IMR-90 (cell line): ENCODE results near the gene MRFAP1L1. TPM values are rescaled to one million over a fixed set of nuclear protein-coding genes. Genes with fewer than 3 reads are reported as not detected.

Source experiments
- ATAC-seq: fragments of 200-7000 bp; cut with Tn5 transposase; 2 replicates; pipeline ENCODE4 v1.9.1; 2020; ENCODE audit warnings: low read depth, mild to moderate bottlenecking, moderate library complexity
- BruUV-seq: library from RNA; stranded (reverse); fragments of 400-500 nt; replicated peaks from 2 replicates; lab custom pipeline; 2021; lab: Mats Ljungman, UMichigan
- CTCF ChIA-PET: fragments of 300-600 bp; formaldehyde crosslinking; extraction: SDS; loops from one replicate; lab custom pipeline; 2021; ENCODE audit warnings: antibody characterized with exemption; lab: Yijun Ruan, JAX
- POLR2A ChIA-PET: fragments of 300-600 bp; sonication (Branson Sonifier 250); formaldehyde crosslinking; loops from one replicate; lab custom pipeline; 2022; ENCODE audit warnings: antibody characterized with exemption; ENCODE audit not compliant: unreplicated experiment; lab: Charles Lee
- DNase-seq: peaks from one replicate; pipeline ENCODE4 v3.0.0; 2013
- H2AFZ ChIP-seq: replicated peaks from 2 replicates; pipeline ENCODE3; 2013; ENCODE audit warnings: low read length, mild to moderate bottlenecking; ENCODE audit not compliant: poor library complexity
- H2AK5ac ChIP-seq: 2 replicates; pipeline ENCODE4 v1.6.1; 2013; ENCODE audit warnings: low read depth, low read length, inconsistent platforms
- H2AK9ac ChIP-seq: replicated peaks from 2 replicates; pipeline ENCODE3; 2013; ENCODE audit warnings: mild to moderate bottlenecking, low read depth, low read length, moderate library complexity; ENCODE audit not compliant: poor library complexity
- H2BK120ac ChIP-seq: 2 replicates; pipeline ENCODE4 v1.6.1; 2013; ENCODE audit warnings: low read depth, low read length, inconsistent platforms
- H2BK15ac ChIP-seq: 3 replicates; pipeline ENCODE4 v1.6.1; 2013; ENCODE audit warnings: low read depth, low read length, inconsistent platforms
- H2BK20ac ChIP-seq: 2 replicates; pipeline ENCODE4 v1.6.1; 2013; ENCODE audit warnings: low read depth, mild to moderate bottlenecking, inconsistent platforms, low read length, moderate library complexity
- H2BK5ac ChIP-seq: 2 replicates; pipeline ENCODE4 v1.6.1; 2013; ENCODE audit warnings: mild to moderate bottlenecking, low read depth, low read length, inconsistent platforms; ENCODE audit not compliant: poor library complexity, severe bottlenecking
- H3K14ac ChIP-seq: replicated peaks from 2 replicates; pipeline ENCODE4 v1.6.1; 2013; ENCODE audit warnings: low read depth, low read length, inconsistent platforms
- H3K18ac ChIP-seq: 2 replicates; pipeline ENCODE4 v1.6.1; 2013; ENCODE audit warnings: low read depth, low read length, control low read depth
- H3K23ac ChIP-seq: 2 replicates; pipeline ENCODE4 v1.6.1; 2013; ENCODE audit warnings: low read depth, low read length, inconsistent platforms
- H3K27ac ChIP-seq: 2 replicates; pipeline ENCODE4 v1.5.1; 2013; ENCODE audit warnings: mild to moderate bottlenecking, control low read depth, low read length; ENCODE audit not compliant: insufficient read depth
- H3K27me3 ChIP-seq: 2 replicates; pipeline ENCODE4 v1.6.1; 2013; ENCODE audit warnings: low read length; ENCODE audit not compliant: control insufficient read depth, insufficient read depth
- H3K36me3 ChIP-seq: 2 replicates; pipeline ENCODE4 v1.6.1; 2013; ENCODE audit warnings: low read length, mixed read lengths; ENCODE audit not compliant: control insufficient read depth, insufficient read depth
- H3K4ac ChIP-seq: 2 replicates; pipeline ENCODE4 v1.6.1; 2013; ENCODE audit warnings: low read depth, low read length, inconsistent platforms
- H3K4me1 ChIP-seq: 2 replicates; pipeline ENCODE4 v1.6.1; 2013; ENCODE audit warnings: low read length, mixed read lengths; ENCODE audit not compliant: control insufficient read depth, insufficient read depth
- H3K4me2 ChIP-seq: 2 replicates; pipeline ENCODE4 v1.6.1; 2013; ENCODE audit warnings: low read depth, mild to moderate bottlenecking, control low read depth, low read length, moderate library complexity
- H3K4me3 ChIP-seq: 2 replicates; pipeline ENCODE4 v1.5.1; 2013; ENCODE audit warnings: low read depth, mild to moderate bottlenecking, control low read depth, low read length, moderate library complexity; ENCODE audit not compliant: insufficient read depth
- H3K56ac ChIP-seq: 2 replicates; pipeline ENCODE4 v1.6.1; 2013; ENCODE audit warnings: low read length, inconsistent platforms; ENCODE audit not compliant: insufficient read depth; ENCODE audit errors: extremely low read depth
- H3K79me1 ChIP-seq, 2 experiments: 2 replicates each; pipeline ENCODE4 v1.6.1; 2013; ENCODE audit warnings: low read length in 2 of 2, inconsistent platforms in 1 of 2, low read depth in 1 of 2
- H3K9ac ChIP-seq: 2 replicates; pipeline ENCODE4 v1.6.1; 2013; ENCODE audit warnings: low read depth, low read length, control low read depth
- H3K9me1 ChIP-seq: 2 replicates; pipeline ENCODE4 v1.6.1; 2013; ENCODE audit warnings: low read length, inconsistent platforms; ENCODE audit not compliant: insufficient read depth
- H3K9me3 ChIP-seq: 2 replicates; pipeline ENCODE4 v1.6.1; 2013; ENCODE audit warnings: low read length; ENCODE audit not compliant: control insufficient read depth, insufficient read depth
- H4K20me1 ChIP-seq: 2 replicates; pipeline ENCODE4 v1.6.1; 2013; ENCODE audit warnings: low read length, inconsistent platforms; ENCODE audit not compliant: insufficient read depth
- H4K5ac ChIP-seq: 2 replicates; pipeline ENCODE4 v1.6.1; 2013; ENCODE audit warnings: mild to moderate bottlenecking, low read depth, low read length, control low read depth
- H4K8ac ChIP-seq, 2 experiments: 2 replicates each; pipeline ENCODE4 v1.6.1; 2013; ENCODE audit warnings: low read depth in 2 of 2, low read length in 2 of 2, control low read depth in 1 of 2, inconsistent platforms in 1 of 2
- H4K91ac ChIP-seq: 2 replicates; pipeline ENCODE4 v1.6.1; 2013; ENCODE audit warnings: low read depth, low read length, inconsistent platforms; ENCODE audit not compliant: insufficient read depth
- BHLHE40 ChIP-seq: fragments of 150-350 bp; IDR thresholded peaks from 2 replicates; pipeline ENCODE4 v1.6.1; 2016; ENCODE audit warnings: mild to moderate bottlenecking, low read depth, low read length
- CEBPB ChIP-seq: IDR thresholded peaks from 2 replicates; pipeline ENCODE4 v1.6.1; 2012; ENCODE audit warnings: low read depth, low read length, improper control_type of control experiment
- RAD21 ChIP-seq: IDR thresholded peaks from 2 replicates; pipeline ENCODE4 v1.6.1; 2012; ENCODE audit warnings: low read length, improper control_type of control experiment
- WGBS, 2 experiments: methylation state at CpG; one replicate each; pipeline versions ENCODE4 v1.1.5 to v1.1.7; 2013; ENCODE audit warnings: missing lambda C conversion rate in 2 of 2; ENCODE audit not compliant: insufficient read length in 1 of 2; ENCODE audit errors: extremely low coverage in 2 of 2; 5-methylcytosine and 5-hydroxymethylcytosine counted together
- dilution Hi-C: fragments of 300-500 bp; cut with HindIII; formaldehyde crosslinking; loops from one replicate; pipeline ENCODE4 v1.14.3; 2018; ENCODE audit warnings: low sequenced_read_pairs; ENCODE audit not compliant: unreplicated experiment
- in situ Hi-C: fragments of 300-500 bp; cut with MboI; formaldehyde crosslinking; loops from 3 replicates; pipeline ENCODE4 v1.14.3; 2019; ENCODE audit warnings: low sequenced_read_pairs, inconsistent platforms, mixed read lengths
- intact Hi-C: fragments of 100-400 bp; cut with micrococcal nuclease; formaldehyde crosslinking; loops from 2 replicates; pipeline ENCODE4 v1.10.0; 2022
- polyA plus RNA-seq, 3 experiments: library from polyadenylated mRNA; depleted of rRNA; stranded (reverse); fragments of >200 nt; gene quantifications; 2 replicates each; pipeline ENCODE4 v1.2.3, GENCODE V29; 2012; ENCODE audit warnings: low replicate concordance in 1 of 3
- total RNA-seq: library from RNA; depleted of rRNA; stranded (reverse); fragments of >200 nt; gene quantifications from 2 replicates; pipeline ENCODE4 v1.2.3, GENCODE V29; 2012
- TF ChIP-seq, protein P1 (sequence below): conservative IDR thresholded peaks from 2 replicates; pipeline ENCODE4 v1.5.1; 2012; ENCODE audit warnings: mild to moderate bottlenecking, low read depth, low read length, improper control_type of control experiment
- TF ChIP-seq, protein P2 (sequence below): fragments of 150-350 bp; IDR thresholded peaks from 2 replicates; pipeline ENCODE4 v1.6.1; 2016; ENCODE audit warnings: low read depth, mild to moderate bottlenecking, low read length, moderate library complexity, borderline replicate concordance

MRFAP1L1 gene
- total and polyA plus RNA-seq, 2 of the 4 experiments (the other 2 are of a cell fraction), result 31.7 to 47.0 TPM

DNA sequence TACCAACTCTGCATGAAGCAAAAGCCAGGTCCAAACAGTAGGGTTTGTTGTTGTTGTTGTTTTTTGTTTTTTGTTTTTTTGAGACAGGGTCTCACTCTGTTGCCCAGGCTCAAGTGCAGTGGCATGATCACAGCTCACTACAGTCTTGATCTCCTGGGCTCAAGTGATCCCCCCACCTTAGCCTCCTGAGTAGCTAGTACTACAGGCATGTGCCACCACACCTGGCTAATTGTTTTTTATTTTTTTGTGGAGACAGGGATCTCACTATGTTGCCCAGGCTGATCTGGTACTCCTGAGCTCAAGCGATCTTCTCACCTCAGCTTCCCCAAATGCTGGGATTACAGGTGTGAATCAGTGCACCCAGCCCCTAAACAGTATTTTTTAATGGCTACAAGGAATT lies 9.8 kb downstream of the MRFAP1L1 start:
- Histone ChIP-seq H2BK120ac (no peak overlapping the region), H4K5ac (no peak overlapping the region), H3K4me2 (no peak overlapping the region), H3K4ac (no peak overlapping the region), H3K56ac (no peak overlapping the region), H3K9ac (no peak overlapping the region), H3K4me3 (no peak overlapping the region), H3K9me3 (peaks cover 2% of the 10 kb centered on the region; the same call in 1 of the 2 replicates), H4K8ac (no peak overlapping the region), H2BK20ac (no peak overlapping the region), H3K27ac (no peak overlapping the region), H2BK5ac (no peak overlapping the region), H3K23ac (no peak overlapping the region), H2AFZ (no peak overlapping the region), H3K79me1 (peaks cover 19 to 44% of the 10 kb centered on the region in 2 experiments), H3K18ac (no peak overlapping the region), H3K4me1 (peaks cover 16% of the 10 kb centered on the region), H4K20me1 (peaks cover 14% of the 10 kb centered on the region; the same call in 1 of the 2 replicates), H3K9me1 (peaks cover 8% of the 10 kb centered on the region), H2AK5ac (no peak overlapping the region), H2BK15ac (no peak overlapping the region), H3K36me3 (peaks cover 7% of the 10 kb centered on the region), H2AK9ac (no peak overlapping the region), H3K27me3 (no peaks in the 10 kb centered on the region), H3K14ac (no peak overlapping the region), H4K91ac (no peak overlapping the region)
- WGBS, 2 experiments, result no CpG with 5 or more reads among the region's 1 CpG
- CTCF ChIA-PET, result interaction anchor here (0.6 to 1.0 kb wide), 2 partner anchors 25 to 1881 kb away, joined by 3 read pairs; no protein-coding TSS in a partner anchor
- BruUV-seq, result no TSS peak
- intact Hi-C loops (no loop called here), dilution Hi-C loops (no loop called here), in situ Hi-C loops (no loop called here)
- TF ChIP-seq, protein P1, sequence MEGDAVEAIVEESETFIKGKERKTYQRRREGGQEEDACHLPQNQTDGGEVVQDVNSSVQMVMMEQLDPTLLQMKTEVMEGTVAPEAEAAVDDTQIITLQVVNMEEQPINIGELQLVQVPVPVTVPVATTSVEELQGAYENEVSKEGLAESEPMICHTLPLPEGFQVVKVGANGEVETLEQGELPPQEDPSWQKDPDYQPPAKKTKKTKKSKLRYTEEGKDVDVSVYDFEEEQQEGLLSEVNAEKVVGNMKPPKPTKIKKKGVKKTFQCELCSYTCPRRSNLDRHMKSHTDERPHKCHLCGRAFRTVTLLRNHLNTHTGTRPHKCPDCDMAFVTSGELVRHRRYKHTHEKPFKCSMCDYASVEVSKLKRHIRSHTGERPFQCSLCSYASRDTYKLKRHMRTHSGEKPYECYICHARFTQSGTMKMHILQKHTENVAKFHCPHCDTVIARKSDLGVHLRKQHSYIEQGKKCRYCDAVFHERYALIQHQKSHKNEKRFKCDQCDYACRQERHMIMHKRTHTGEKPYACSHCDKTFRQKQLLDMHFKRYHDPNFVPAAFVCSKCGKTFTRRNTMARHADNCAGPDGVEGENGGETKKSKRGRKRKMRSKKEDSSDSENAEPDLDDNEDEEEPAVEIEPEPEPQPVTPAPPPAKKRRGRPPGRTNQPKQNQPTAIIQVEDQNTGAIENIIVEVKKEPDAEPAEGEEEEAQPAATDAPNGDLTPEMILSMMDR, result no peak
- TF ChIP-seq RAD21 (no peak), CEBPB (no peak), BHLHE40 (no peak)
- TF ChIP-seq, protein P2, sequence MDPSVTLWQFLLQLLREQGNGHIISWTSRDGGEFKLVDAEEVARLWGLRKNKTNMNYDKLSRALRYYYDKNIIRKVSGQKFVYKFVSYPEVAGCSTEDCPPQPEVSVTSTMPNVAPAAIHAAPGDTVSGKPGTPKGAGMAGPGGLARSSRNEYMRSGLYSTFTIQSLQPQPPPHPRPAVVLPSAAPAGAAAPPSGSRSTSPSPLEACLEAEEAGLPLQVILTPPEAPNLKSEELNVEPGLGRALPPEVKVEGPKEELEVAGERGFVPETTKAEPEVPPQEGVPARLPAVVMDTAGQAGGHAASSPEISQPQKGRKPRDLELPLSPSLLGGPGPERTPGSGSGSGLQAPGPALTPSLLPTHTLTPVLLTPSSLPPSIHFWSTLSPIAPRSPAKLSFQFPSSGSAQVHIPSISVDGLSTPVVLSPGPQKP, result no peak
- POLR2A ChIA-PET, result no interaction called here
- no peak for DNase-seq
- no peak for ATAC-seq
